ACC112 (cell line): Measurements from ENCODE around the gene HCN2.
"Not testable (repeated sequence)": the region's sequence is repeated elsewhere in the genome, so short reads cannot be mapped to it uniquely, and the experiment has no call there.

Experiments used
- H2AFZ ChIP-seq: fragments of 200-600 bp; sonication (generic); one replicate; pipeline ENCODE4 v1.6.0; 2017; ENCODE audit warnings: antibody characterized with exemption, low read length; ENCODE audit not compliant: unreplicated experiment
- H3K27ac ChIP-seq: fragments of 200-600 bp; sonication (generic); 2 replicates; pipeline ENCODE4 v1.5.1; 2014; ENCODE audit warnings: low read depth, mild to moderate bottlenecking, antibody characterized with exemption, low read length, moderate library complexity
- H3K27me3 ChIP-seq: fragments of 200-600 bp; sonication (generic); 2 replicates; pipeline ENCODE4 v1.6.1; 2014; ENCODE audit warnings: mild to moderate bottlenecking, antibody characterized with exemption, low read length, moderate library complexity, mixed read lengths; ENCODE audit not compliant: insufficient read depth
- H3K36me3 ChIP-seq: fragments of 200-600 bp; sonication (generic); 2 replicates; pipeline ENCODE4 v1.6.1; 2016; ENCODE audit warnings: mild to moderate bottlenecking, antibody characterized with exemption, low read length, moderate library complexity, mixed read lengths; ENCODE audit not compliant: insufficient read depth
- H3K4me1 ChIP-seq: fragments of 200-600 bp; sonication (generic); one replicate; pipeline ENCODE4 v1.6.1; 2016; ENCODE audit warnings: low read length, mixed read lengths; ENCODE audit not compliant: insufficient read depth, unreplicated experiment, control insufficient read depth
- H3K4me3 ChIP-seq: fragments of 200-600 bp; sonication (generic); 2 replicates; pipeline ENCODE4 v1.5.1; 2014; ENCODE audit warnings: mild to moderate bottlenecking, low read depth, low read length
- H3K79me2 ChIP-seq: fragments of 200-600 bp; sonication (generic); one replicate; pipeline ENCODE4 v1.6.0; 2016; ENCODE audit warnings: low read length; ENCODE audit not compliant: control insufficient read depth, unreplicated experiment, insufficient read depth

Gene HCN2

GRCh38 chr19:616062-616700 lies 26.5 kb downstream of the HCN2 start:
- no peak overlapping the region for H3K4me3 ChIP-seq
- no peak overlapping the region for H3K27ac ChIP-seq
- H3K36me3 ChIP-seq, result no peaks in the 10 kb centered on the region
- H3K27me3 ChIP-seq, result no peaks in the 10 kb centered on the region
- H2AFZ ChIP-seq, result no peak overlapping the region
- H3K4me1 ChIP-seq, result peaks cover 7% of the 10 kb centered on the region
- no peaks in the 10 kb centered on the region for H3K79me2 ChIP-seq

- no peaks in the 10 kb centered on the region for H3K27me3 ChIP-seq
- no peaks in the 10 kb centered on the region for H3K79me2 ChIP-seq
- peaks cover 2% of the 10 kb centered on the region; the same call in 1 of the 2 replicates for H3K36me3 ChIP-seq
- H3K4me3 ChIP-seq, result no peak overlapping the region
- H3K4me1 ChIP-seq, result peaks cover 4% of the 10 kb centered on the region
- H3K27ac ChIP-seq, result no peak overlapping the region
- no peak overlapping the region for H2AFZ ChIP-seq
These were observed 27.3 kb downstream of the HCN2 start for GRCh38 chr19:616747-617526.

- Histone ChIP-seq H3K79me2 (no peaks in the 10 kb centered on the region), H3K4me3 (no peak overlapping the region), H3K4me1 (no peaks in the 10 kb centered on the region), H3K27ac (no peak overlapping the region), H2AFZ (no peak overlapping the region), H3K27me3 (no peaks in the 10 kb centered on the region), H3K36me3 (peaks cover 2% of the 10 kb centered on the region; the same call in 1 of the 2 replicates)
These were observed 28.0 kb downstream of the HCN2 start for GRCh38 chr19:617551-618246.

GRCh38 chr19:618247-618619 lies 28.6 kb downstream of the HCN2 start:
- no peak overlapping the region for H2AFZ ChIP-seq
- no peak overlapping the region for H3K27ac ChIP-seq
- H3K27me3 ChIP-seq, result no peaks in the 10 kb centered on the region
- no peaks in the 10 kb centered on the region for H3K4me1 ChIP-seq
- no peaks in the 10 kb centered on the region for H3K79me2 ChIP-seq
- H3K4me3 ChIP-seq, result no peak overlapping the region
- peaks cover 2% of the 10 kb centered on the region; the same call in 1 of the 2 replicates for H3K36me3 ChIP-seq

- Histone ChIP-seq H3K36me3 (peaks cover 2% of the 10 kb centered on the region; the same call in 1 of the 2 replicates), H3K4me1 (no peaks in the 10 kb centered on the region), H3K27ac (no peak overlapping the region), H3K79me2 (no peaks in the 10 kb centered on the region), H3K27me3 (no peaks in the 10 kb centered on the region), H2AFZ (no peak overlapping the region), H3K4me3 (no peak overlapping the region)
These were observed 29.1 kb downstream of the HCN2 start for GRCh38 chr19:618674-619285.

- H3K27me3 ChIP-seq, result no peaks in the 10 kb centered on the region
- H3K27ac ChIP-seq, result no peak overlapping the region
- peaks cover 2% of the 10 kb centered on the region; the same call in 1 of the 2 replicates for H3K36me3 ChIP-seq
- no peak overlapping the region for H3K4me3 ChIP-seq
- H2AFZ ChIP-seq, result no peak overlapping the region
- no peaks in the 10 kb centered on the region for H3K79me2 ChIP-seq
- no peaks in the 10 kb centered on the region for H3K4me1 ChIP-seq
These were observed 29.8 kb downstream of the HCN2 start for GRCh38 chr19:619286-620002.

GRCh38 chr19:620166-620862 lies 30.6 kb downstream of the HCN2 start:
- no peak overlapping the region for H2AFZ ChIP-seq
- no peak overlapping the region for H3K27ac ChIP-seq
- no peaks in the 10 kb centered on the region for H3K4me1 ChIP-seq
- H3K4me3 ChIP-seq, result no peak overlapping the region
- no peaks in the 10 kb centered on the region for H3K27me3 ChIP-seq
- no peaks in the 10 kb centered on the region for H3K79me2 ChIP-seq
- H3K36me3 ChIP-seq, result peaks cover 2% of the 10 kb centered on the region; the same call in 1 of the 2 replicates

GRCh38 chr19:621191-621590 lies 31.5 kb downstream of the HCN2 start:
- H3K79me2 ChIP-seq, H3K4me3 ChIP-seq, H3K27me3 ChIP-seq, H3K36me3 ChIP-seq, H3K27ac ChIP-seq, H2AFZ ChIP-seq, H3K4me1 ChIP-seq: not testable (repeated sequence)

- Histone ChIP-seq H3K4me3 (no peak overlapping the region), H3K36me3 (peaks cover 2% of the 10 kb centered on the region; the same call in 1 of the 2 replicates)
These were observed 32.1 kb downstream of the HCN2 start for GRCh38 chr19:621819-622218.

More at GRCh38 chr19:621819-622218, 32.1 kb downstream of the HCN2 start:
- Histone ChIP-seq H3K79me2 (no peaks in the 10 kb centered on the region), H3K27ac (no peak overlapping the region), H3K27me3 (no peaks in the 10 kb centered on the region), H2AFZ (no peak overlapping the region), H3K4me1 (no peaks in the 10 kb centered on the region)
